Subcutaneous abdominal adipose tissue (tissue), 5 donors: ENCODE measurements around the gene SUV39H2.
"Not testable (repeated sequence)": the region's sequence is repeated elsewhere in the genome, so short reads cannot be mapped to it uniquely, and the experiment has no call there.

Source experiments
- H3K27ac ChIP-seq: one replicate; pipeline ENCODE4 v1.7.0; 2013; ENCODE audit warnings: low read depth, mild to moderate bottlenecking, inconsistent platforms, low read length, moderate library complexity
- H3K27me3 ChIP-seq, 5 donors: one replicate each; pipeline ENCODE4 v1.7.0; 2013; ENCODE audit warnings: low read length in 5 of 5, inconsistent platforms in 1 of 5; ENCODE audit not compliant: control insufficient read depth in 5 of 5, insufficient read depth in 4 of 5
- H3K36me3 ChIP-seq, 5 donors: one replicate each; pipeline ENCODE4 v1.7.0; 2013; ENCODE audit warnings: low read length in 5 of 5; ENCODE audit not compliant: control insufficient read depth in 5 of 5, insufficient read depth in 5 of 5
- H3K4me1 ChIP-seq, 5 donors: one replicate each; pipeline ENCODE4 v1.7.0; 2013; ENCODE audit warnings: low read length in 5 of 5, mild to moderate bottlenecking in 3 of 5, moderate library complexity in 1 of 5; ENCODE audit not compliant: control insufficient read depth in 5 of 5, insufficient read depth in 5 of 5
- H3K4me3 ChIP-seq, 5 donors: one replicate each; pipeline ENCODE4 v1.7.0; 2013; ENCODE audit warnings: low read length in 5 of 5, low read depth in 1 of 5
- H3K9ac ChIP-seq, 5 donors: one replicate each; pipeline ENCODE4 v1.7.0; 2013; ENCODE audit warnings: low read length in 5 of 5, mild to moderate bottlenecking in 4 of 5, moderate library complexity in 3 of 5
- H3K9me3 ChIP-seq, 5 donors: one replicate each; pipeline ENCODE4 v1.7.0; 2013; ENCODE audit warnings: low read length in 5 of 5; ENCODE audit not compliant: control insufficient read depth in 5 of 5
- donor health status: healthy.
- donor health status: healthy.
- donor health status: healthy.
- donor health status: healthy.
- donor health status: healthy.

The SUV39H2 gene

GRCh38 chr10:14904864-14905263 is 26.2 kb downstream of the SUV39H2 start:
- Histone ChIP-seq H3K9me3 (no peaks in the 10 kb centered on the region), H3K9ac (no peak overlapping the region), H3K27me3 (no peaks in the 10 kb centered on the region), H3K36me3 (peaks cover 11 to 24% (median 19%) of the 10 kb centered on the region in 5 donors), H3K4me3 (no peak overlapping the region), H3K27ac (no peak overlapping the region), H3K4me1 (no peaks in the 10 kb centered on the region)

- no peak overlapping the region for H3K9ac ChIP-seq
- H3K36me3 ChIP-seq = peaks cover 18 to 34% (median 26%) of the 10 kb centered on the region in 5 donors
Measured at GRCh38 chr10:14905890-14906289, 27.2 kb downstream of the SUV39H2 start.

DNA sequence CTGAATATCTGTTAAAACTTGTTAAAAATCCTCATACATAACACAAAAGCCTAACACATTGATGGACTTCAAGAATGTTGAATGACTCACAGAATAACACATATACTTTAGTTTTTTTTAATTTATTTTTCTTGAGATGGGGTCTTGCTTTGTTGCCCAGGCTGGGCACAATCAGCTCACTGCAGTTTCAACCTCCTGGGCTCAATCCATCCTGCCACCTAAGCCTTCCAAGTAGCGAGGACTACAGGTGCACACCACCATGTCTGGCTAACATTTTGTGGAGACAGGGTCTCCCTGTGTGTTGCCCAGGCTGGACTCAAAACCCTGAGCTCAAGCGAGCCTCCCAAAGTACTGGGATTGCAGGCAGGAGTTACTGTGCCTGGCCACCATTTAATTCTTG is 28.1 kb downstream of the SUV39H2 start:
- H3K27me3 ChIP-seq = no peaks in the 10 kb centered on the region
- peaks cover 21 to 36% (median 29%) of the 10 kb centered on the region in 5 donors for H3K36me3 ChIP-seq

More at GRCh38 chr10:14905890-14906289, 27.2 kb downstream of the SUV39H2 start:
- H3K27ac ChIP-seq = no peak overlapping the region
- H3K27me3 ChIP-seq = no peaks in the 10 kb centered on the region
- H3K4me1 ChIP-seq = no peaks in the 10 kb centered on the region
- H3K4me3 ChIP-seq = no peak overlapping the region
- H3K9me3 ChIP-seq = no peaks in the 10 kb centered on the region

GRCh38 chr10:14907591-14907990 is 28.9 kb downstream of the SUV39H2 start:
- not testable (repeated sequence) for H3K27ac ChIP-seq, H3K9me3 ChIP-seq
- peaks cover 21 to 38% (median 33%) of the 10 kb centered on the region in 5 donors for H3K36me3 ChIP-seq

More for the DNA sequence above, 28.1 kb downstream of the SUV39H2 start:
- Histone ChIP-seq H3K9me3 (no peaks in the 10 kb centered on the region), H3K9ac (no peak overlapping the region), H3K4me1 (no peaks in the 10 kb centered on the region), H3K27ac (no peak overlapping the region), H3K4me3 (no peak overlapping the region)

DNA sequence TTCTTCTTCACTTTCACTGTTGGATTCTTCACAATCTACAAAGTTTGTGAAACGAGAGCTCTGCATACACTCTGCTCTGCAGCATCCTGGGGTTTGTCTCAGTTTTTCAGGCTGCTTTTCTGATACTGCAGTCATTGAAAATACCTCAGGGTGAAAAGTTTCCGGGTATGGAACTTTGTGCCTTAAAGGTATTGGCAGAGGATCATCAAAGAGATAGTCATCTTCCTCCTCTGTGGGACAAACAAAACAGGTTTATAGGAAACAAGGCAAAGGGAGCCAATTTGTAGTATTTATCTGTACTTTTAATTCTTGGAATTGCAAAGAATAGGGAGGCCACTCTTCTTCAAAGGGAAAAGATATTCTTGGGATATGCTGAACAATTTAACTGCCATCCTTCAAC is 30.4 kb downstream of the SUV39H2 start:
- no peak overlapping the region for H3K4me3 ChIP-seq
- H3K27ac ChIP-seq = no peak overlapping the region
- H3K27me3 ChIP-seq = no peaks in the 10 kb centered on the region
- no peaks in the 10 kb centered on the region for H3K4me1 ChIP-seq
- H3K36me3 ChIP-seq = peaks cover 24 to 40% (median 29%) of the 10 kb centered on the region in 5 donors
- H3K9me3 ChIP-seq = no peaks in the 10 kb centered on the region
- H3K9ac ChIP-seq = no peak overlapping the region

More at GRCh38 chr10:14907591-14907990, 28.9 kb downstream of the SUV39H2 start:
- not testable (repeated sequence) for H3K4me3 ChIP-seq, H3K27me3 ChIP-seq, H3K9ac ChIP-seq, H3K4me1 ChIP-seq

DNA sequence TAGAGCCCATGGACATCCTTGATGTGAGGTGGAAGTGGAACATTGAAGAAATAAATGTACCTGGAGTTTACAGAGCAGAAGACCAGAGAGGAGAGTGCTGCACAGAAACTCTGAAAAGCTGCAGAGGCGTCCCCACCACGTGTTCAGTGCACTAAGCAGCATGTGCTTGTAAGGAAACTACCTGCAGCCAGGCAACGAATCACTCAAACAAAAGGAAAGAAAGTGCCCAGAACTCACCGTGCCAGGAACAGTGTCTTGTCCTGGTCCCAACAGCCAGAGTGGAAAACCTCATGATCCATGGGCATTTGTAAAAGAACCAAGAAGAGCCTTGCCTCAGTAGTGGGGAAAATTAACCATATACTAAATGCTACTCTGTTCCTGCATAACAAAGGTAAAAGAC is 32.3 kb downstream of the SUV39H2 start:
- H3K9ac ChIP-seq = no peak overlapping the region

DNA sequence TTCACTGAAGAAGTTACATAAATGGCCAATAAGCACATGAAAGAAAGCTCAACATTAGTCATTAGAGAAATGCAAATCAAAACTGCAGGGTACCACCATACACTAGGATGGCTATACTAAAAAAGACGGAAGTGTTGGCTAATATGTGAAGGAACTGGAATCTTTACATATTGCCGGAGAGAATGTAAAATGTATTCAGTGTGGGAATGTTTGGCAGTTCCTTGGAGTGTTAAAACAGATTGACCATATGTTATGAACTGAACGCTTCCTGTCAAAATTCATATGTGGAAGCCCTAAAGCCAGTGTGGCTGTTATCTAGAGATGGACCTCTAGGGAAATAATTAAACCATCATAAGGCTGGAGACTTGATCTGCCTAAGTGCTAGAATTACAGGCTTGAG is 33.1 kb downstream of the SUV39H2 start:
- no peaks in the 10 kb centered on the region for H3K4me1 ChIP-seq

More for the DNA sequence above, 32.3 kb downstream of the SUV39H2 start:
- Histone ChIP-seq H3K36me3 (peaks cover 29 to 40% (median 32%) of the 10 kb centered on the region in 5 donors), H3K27me3 (no peaks in the 10 kb centered on the region), H3K4me1 (no peaks in the 10 kb centered on the region), H3K9me3 (peaks cover 0 to under 1% (median 0%) of the 10 kb centered on the region in 5 donors), H3K27ac (no peak overlapping the region), H3K4me3 (no peak overlapping the region)

DNA sequence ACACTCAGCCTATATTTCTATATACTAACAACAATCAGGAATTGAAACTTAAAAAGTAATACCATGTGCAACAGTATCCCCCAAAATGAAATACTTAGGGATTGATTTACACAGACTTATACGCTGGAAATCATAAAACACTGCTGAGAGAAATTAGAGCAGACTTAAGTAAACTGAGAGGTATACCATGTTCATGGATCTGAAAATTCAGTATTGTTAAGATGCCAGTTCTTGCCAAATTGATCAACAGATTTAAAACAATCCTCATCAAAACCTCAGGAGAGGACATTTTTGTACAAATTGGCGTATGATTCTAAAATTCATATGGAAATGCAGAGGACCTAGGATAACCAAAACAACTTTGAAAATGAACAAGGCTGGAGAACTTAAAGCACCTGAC is 37.9 kb downstream of the SUV39H2 start:
- Histone ChIP-seq H3K36me3 (peaks cover 40 to 61% (median 48%) of the 10 kb centered on the region in 5 donors), H3K4me3 (no peak overlapping the region), H3K9ac (no peak overlapping the region), H3K9me3 (peaks cover 4 to 22% (median 8%) of the 10 kb centered on the region in 5 donors), H3K27ac (no peak overlapping the region), H3K4me1 (no peaks in the 10 kb centered on the region), H3K27me3 (no peaks in the 10 kb centered on the region)

More for the DNA sequence above, 33.1 kb downstream of the SUV39H2 start:
- Histone ChIP-seq H3K27ac (no peak overlapping the region), H3K36me3 (peaks cover 31 to 44% (median 37%) of the 10 kb centered on the region in 5 donors), H3K9me3 (peaks cover 0 to 8% (median under 1%) of the 10 kb centered on the region in 5 donors), H3K9ac (no peak overlapping the region), H3K27me3 (no peaks in the 10 kb centered on the region), H3K4me3 (no peak overlapping the region)

GRCh38 chr10:14917827-14918226 is 39.2 kb downstream of the SUV39H2 start:
- Histone ChIP-seq H3K4me3 (peak overlapping the region in 1 of 5 donors; percentile 3), H3K9me3 (peaks cover 4 to 22% (median 8%) of the 10 kb centered on the region in 5 donors), H3K9ac (no peak overlapping the region), H3K4me1 (no peaks in the 10 kb centered on the region), H3K36me3 (peaks cover 49 to 72% (median 52%) of the 10 kb centered on the region in 5 donors), H3K27ac (no peak overlapping the region), H3K27me3 (no peaks in the 10 kb centered on the region)

GRCh38 chr10:14918964-14919363 is 40.3 kb downstream of the SUV39H2 start:
- Histone ChIP-seq H3K9me3 (peaks cover 4 to 22% (median 8%) of the 10 kb centered on the region in 5 donors), H3K36me3 (peaks cover 50 to 79% (median 63%) of the 10 kb centered on the region in 5 donors)

More at GRCh38 chr10:14918964-14919363, 40.3 kb downstream of the SUV39H2 start:
- Histone ChIP-seq H3K27ac (no peak overlapping the region), H3K9ac (no peak overlapping the region), H3K4me3 (no peak overlapping the region), H3K27me3 (no peaks in the 10 kb centered on the region), H3K4me1 (no peaks in the 10 kb centered on the region)
